ENCODE results near the gene H2BW1. TPM values are rescaled to one million over a fixed set of nuclear protein-coding genes. Genes with fewer than 3 reads are reported as not detected.
"Not testable (repeated sequence)": the region's sequence is repeated elsewhere in the genome, so short reads cannot be mapped to it uniquely, and the experiment has no call there.

H2BW1 gene
- total RNA-seq: not detected

DNA sequence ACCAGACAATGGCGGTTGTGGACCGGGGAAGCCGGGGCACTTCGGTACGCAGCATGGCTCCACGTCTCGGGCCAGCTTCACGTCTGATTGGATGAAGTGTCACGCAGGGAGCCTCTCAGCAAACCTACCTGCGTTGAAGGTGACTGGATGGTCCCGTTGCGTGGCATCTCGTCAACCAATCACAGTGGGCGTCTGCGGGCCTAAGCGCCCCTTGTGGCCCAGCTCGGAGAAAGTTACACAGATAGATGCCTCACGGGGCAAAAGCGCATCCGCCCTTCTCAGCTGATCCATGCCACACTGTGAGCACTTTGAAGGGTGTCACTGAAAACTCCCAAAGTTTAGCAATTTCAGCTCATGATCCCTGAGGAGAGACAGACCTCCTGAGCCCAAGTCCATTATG lies at the start of gene H2BW1:
TSS of gene H2BW1 (minus strand) at position 103 of the 400 bp plus-strand sequence. CDS start 132 bp downstream, outside the sequence.
- no peak within 1 kb of the TSS for H3K4me3 ChIP-seq
- H3K36me3 ChIP-seq: no peaks in the 10 kb centered on the region
- no peaks in the 10 kb centered on the region for H3K4me1 ChIP-seq
- 91% methylated on average over 20 of the region's 20 CpGs; no CpG with 5 or more reads in 1 of the 2 donors for WGBS, 2 donors (ENCODE audit: low coverage in 1 of 2)
- intact Hi-C loops (cut with DNase I; ENCODE audit: low total_unique reads) (no loop called here), in situ Hi-C loops (cut with MboI; ENCODE audit: low pct_ligation_motif_present in 1 of 4, low pct_unique_long_range_greater_than_20kb in 1 of 4, low sequenced_read_pairs in 3 of 4) (loop anchor here in 1 of 4 donors (5.0 kb wide), 1 partner anchor 91 kb away; no protein-coding TSS in a partner anchor)
- no peak within 1 kb of the TSS for H3K27ac ChIP-seq
- H3K27me3 ChIP-seq: no peaks in the 10 kb centered on the region
- DNase-seq: no peak
- no peaks in the 10 kb centered on the region for H3K9me3 ChIP-seq
- TF ChIP-seq, protein P1, sequence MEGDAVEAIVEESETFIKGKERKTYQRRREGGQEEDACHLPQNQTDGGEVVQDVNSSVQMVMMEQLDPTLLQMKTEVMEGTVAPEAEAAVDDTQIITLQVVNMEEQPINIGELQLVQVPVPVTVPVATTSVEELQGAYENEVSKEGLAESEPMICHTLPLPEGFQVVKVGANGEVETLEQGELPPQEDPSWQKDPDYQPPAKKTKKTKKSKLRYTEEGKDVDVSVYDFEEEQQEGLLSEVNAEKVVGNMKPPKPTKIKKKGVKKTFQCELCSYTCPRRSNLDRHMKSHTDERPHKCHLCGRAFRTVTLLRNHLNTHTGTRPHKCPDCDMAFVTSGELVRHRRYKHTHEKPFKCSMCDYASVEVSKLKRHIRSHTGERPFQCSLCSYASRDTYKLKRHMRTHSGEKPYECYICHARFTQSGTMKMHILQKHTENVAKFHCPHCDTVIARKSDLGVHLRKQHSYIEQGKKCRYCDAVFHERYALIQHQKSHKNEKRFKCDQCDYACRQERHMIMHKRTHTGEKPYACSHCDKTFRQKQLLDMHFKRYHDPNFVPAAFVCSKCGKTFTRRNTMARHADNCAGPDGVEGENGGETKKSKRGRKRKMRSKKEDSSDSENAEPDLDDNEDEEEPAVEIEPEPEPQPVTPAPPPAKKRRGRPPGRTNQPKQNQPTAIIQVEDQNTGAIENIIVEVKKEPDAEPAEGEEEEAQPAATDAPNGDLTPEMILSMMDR (IDR thresholded peaks at IDR 0.05): no peak
- TF ChIP-seq EP300 (IDR thresholded peaks at IDR 0.05; ENCODE audit: low read depth) (no peak), POLR2AphosphoS5 (IDR thresholded peaks at IDR 0.05) (no peak), POLR2A (IDR thresholded peaks at IDR 0.05) (no peak)

- H3K4me1 ChIP-seq; in situ Hi-C loops (cut with MboI; ENCODE audit: low pct_ligation_motif_present in 1 of 4, low pct_unique_long_range_greater_than_20kb in 1 of 4, low sequenced_read_pairs in 3 of 4): not testable (repeated sequence)
Measured at GRCh38 chrX:104062636-104063035, 49.1 kb upstream of the H2BW1 start.

DNA sequence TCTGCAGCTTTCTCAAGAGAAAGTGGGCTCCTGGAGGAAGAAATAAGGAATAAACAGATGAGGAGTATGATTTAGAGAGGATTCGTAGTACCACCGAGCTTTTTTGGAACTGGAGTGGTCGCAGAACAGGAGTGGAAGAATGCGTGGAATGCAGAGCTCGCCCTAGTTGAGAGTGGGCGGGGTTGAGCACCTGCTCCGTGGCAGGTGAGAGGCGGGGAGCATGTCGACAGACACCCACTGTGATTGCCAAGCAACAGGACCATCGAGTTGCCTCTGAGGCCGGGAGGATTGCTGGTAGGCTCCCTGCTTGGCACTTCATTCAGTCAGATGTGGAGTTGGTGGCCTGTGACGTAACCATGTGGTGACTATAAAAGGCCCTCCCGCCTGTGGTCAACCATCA lies 41.4 kb upstream of the H2BW1 start:
- DNase-seq; H3K9me3 ChIP-seq; H3K27me3 ChIP-seq; H3K4me3 ChIP-seq; H3K4me1 ChIP-seq; in situ Hi-C loops (cut with MboI; ENCODE audit: low pct_ligation_motif_present in 1 of 4, low pct_unique_long_range_greater_than_20kb in 1 of 4, low sequenced_read_pairs in 3 of 4); intact Hi-C loops (cut with DNase I; ENCODE audit: low total_unique reads); H3K27ac ChIP-seq; H3K36me3 ChIP-seq: not testable (repeated sequence)
- no CpG with 5 or more reads among the region's 13 CpGs for WGBS, 2 donors (ENCODE audit: low coverage in 1 of 2)

More at GRCh38 chrX:104062636-104063035, 49.1 kb upstream of the H2BW1 start:
- DNase-seq; H3K4me3 ChIP-seq; H3K36me3 ChIP-seq; H3K27ac ChIP-seq; intact Hi-C loops (cut with DNase I; ENCODE audit: low total_unique reads); H3K27me3 ChIP-seq; H3K9me3 ChIP-seq: not testable (repeated sequence)
- WGBS, 2 donors (ENCODE audit: low coverage in 1 of 2): 90% methylated on average over 2 of the region's 18 CpGs; no CpG with 5 or more reads in 1 of the 2 donors

DNA sequence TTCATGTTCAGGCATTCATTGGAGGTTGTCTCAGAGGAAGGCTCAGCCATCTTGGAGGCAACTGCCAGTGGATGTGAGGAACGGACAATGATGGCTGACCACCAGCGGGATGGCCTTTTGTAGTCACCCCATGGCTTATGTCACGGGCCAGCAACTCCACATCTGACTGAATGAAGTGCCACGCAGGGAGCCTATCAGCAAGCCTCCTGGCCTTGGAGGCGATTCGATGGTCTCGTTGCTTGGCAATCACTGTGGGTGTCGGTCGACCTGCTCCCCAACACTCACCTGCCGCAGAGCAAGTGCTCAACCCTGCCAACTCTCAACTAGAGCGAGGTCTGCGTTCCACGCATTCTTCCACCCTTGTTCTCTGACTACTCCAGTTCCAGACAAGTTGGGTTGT lies 33.7 kb upstream of the H2BW1 start:
- no peaks in the 10 kb centered on the region for H3K36me3 ChIP-seq
- no peak overlapping the region for H3K27ac ChIP-seq
- no peaks in the 10 kb centered on the region for H3K27me3 ChIP-seq
- no peak overlapping the region for H3K4me3 ChIP-seq
- WGBS, 2 donors (ENCODE audit: low coverage in 1 of 2): 91% methylated on average over 13 of the region's 13 CpGs; no CpG with 5 or more reads in 1 of the 2 donors
- no peaks in the 10 kb centered on the region for H3K4me1 ChIP-seq
- in situ Hi-C loops (cut with MboI; ENCODE audit: low pct_ligation_motif_present in 1 of 4, low pct_unique_long_range_greater_than_20kb in 1 of 4, low sequenced_read_pairs in 3 of 4): no loop called here
- intact Hi-C loops (cut with DNase I; ENCODE audit: low total_unique reads): no loop called here
- no peak for DNase-seq
- TF ChIP-seq, protein P1 (IDR thresholded peaks at IDR 0.05): no peak
- TF ChIP-seq POLR2A (IDR thresholded peaks at IDR 0.05) (no peak), POLR2AphosphoS5 (IDR thresholded peaks at IDR 0.05) (no peak)
- no peaks in the 10 kb centered on the region for H3K9me3 ChIP-seq

DNA sequence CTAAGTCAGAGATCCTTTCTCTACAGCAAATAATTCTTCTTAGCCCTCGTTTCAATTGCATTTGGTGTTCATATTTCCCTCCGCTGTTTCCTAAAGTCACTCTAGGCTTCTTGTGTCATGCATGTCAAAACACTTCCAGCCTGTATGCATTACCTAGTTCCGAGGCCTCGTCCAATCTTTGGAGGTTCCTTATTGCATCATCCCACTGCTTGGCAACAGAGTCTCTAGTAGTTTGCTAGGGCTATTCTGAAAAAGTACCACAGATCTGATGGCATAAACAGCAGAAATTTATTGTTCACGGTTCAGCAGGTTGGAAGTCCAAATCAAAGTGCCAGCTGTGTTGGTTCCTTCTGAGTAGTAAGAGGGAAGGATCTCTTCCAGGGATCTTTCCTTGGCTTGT lies 32.1 kb upstream of the H2BW1 start:
- no peak overlapping the region for H3K4me3 ChIP-seq
- no peak for DNase-seq
- H3K36me3 ChIP-seq: no peaks in the 10 kb centered on the region
- TF ChIP-seq, protein P1 (IDR thresholded peaks at IDR 0.05): no peak
- TF ChIP-seq POLR2AphosphoS5 (IDR thresholded peaks at IDR 0.05) (no peak), EP300 (IDR thresholded peaks at IDR 0.05; ENCODE audit: low read depth) (no peak)
- in situ Hi-C loops (cut with MboI; ENCODE audit: low pct_ligation_motif_present in 1 of 4, low pct_unique_long_range_greater_than_20kb in 1 of 4, low sequenced_read_pairs in 3 of 4) (no loop called here), intact Hi-C loops (cut with DNase I; ENCODE audit: low total_unique reads) (no loop called here)
- H3K27me3 ChIP-seq: no peaks in the 10 kb centered on the region
- no peaks in the 10 kb centered on the region for H3K4me1 ChIP-seq
- no peak overlapping the region for H3K27ac ChIP-seq
- H3K9me3 ChIP-seq: no peaks in the 10 kb centered on the region
- WGBS, 2 donors (ENCODE audit: low coverage in 1 of 2): 76% methylated on average over 5 of the region's 5 CpGs; no CpG with 5 or more reads in 1 of the 2 donors
